ENCODE data around the gene SYTL2.

The SYTL2 gene

DNA sequence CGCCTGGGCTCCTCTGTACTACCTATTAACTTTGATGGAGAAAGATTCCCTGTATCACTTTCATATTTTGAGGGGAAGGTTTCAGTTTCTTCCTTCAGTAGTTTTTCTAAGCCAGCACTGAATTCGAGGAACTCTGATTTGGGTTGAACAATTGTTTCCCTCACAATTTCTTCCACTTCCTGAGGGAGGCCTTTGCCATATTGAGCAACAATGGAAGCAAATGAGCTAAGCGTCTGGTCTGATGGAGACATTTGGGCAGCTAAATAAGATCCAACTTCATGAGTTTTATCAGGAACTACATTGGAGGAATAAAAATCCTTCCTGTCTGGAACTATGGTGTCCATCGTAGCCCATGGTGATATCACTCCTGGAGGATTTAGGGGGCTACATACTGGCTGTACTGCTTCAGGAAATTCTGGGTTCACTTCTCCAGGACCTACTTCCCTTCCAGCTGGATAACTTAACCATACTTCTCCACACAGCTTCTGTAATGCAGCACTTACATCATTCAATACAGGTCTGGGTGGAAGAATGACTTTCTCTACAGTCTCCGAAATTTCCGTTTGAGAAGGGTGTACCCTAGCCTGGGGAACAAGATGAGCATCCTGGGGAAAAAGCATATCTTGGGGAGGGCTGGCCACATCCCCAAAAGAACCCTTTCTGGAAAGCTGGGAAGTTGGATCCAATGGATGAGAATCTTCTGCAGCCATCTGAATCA lies 86.0 kb downstream of the SYTL2 start:
- no peak for DNase-seq

GRCh38 chr11:85723088-85723487 lies 87.9 kb downstream of the SYTL2 start:
- no peak for DNase-seq

DNA sequence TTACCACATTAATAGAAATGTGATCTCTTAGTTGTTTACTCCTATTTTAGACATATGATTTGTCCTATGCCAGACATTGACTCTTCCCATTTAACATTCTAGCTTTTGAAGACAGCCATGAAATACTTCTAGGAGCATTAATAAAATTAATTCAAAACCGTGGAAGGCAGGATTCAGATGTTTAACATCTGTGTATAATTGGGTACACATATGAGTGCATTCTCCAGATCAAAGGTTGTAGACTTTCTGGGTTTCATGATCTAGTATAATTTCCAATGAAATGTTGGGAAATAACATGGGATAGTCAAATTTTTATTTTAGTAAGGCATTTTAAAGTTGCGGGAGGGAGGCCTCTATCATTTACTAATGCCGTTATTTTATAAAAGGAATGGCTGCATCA lies 89.8 kb downstream of the SYTL2 start:
- DNase-seq, result no peak

- DNase-seq, result no peak
Measured at GRCh38 chr11:85718991-85719807, 91.7 kb downstream of the SYTL2 start.

GRCh38 chr11:85718126-85718943 lies 92.6 kb downstream of the SYTL2 start:
- DNase-seq, result no peak

DNA sequence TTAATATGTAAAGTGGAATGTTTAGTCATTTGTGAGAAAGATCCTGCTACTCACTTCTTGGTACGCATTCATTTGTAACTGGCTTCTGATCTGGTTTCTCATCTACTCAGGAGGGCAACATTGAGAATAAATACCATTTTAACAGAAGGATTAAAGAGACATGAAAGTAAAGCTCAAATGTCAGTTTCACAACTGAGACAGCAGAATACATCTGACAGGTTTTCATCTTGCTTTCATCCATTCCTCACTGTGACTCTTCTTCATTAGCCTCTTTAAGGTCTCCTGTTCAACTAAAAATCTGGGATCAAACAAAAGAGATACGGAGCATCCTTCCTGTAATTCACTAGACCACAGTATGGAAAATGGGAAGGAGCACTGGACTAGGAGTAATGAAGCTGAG lies 93.5 kb downstream of the SYTL2 start:
- DNase-seq, result no peak

DNA sequence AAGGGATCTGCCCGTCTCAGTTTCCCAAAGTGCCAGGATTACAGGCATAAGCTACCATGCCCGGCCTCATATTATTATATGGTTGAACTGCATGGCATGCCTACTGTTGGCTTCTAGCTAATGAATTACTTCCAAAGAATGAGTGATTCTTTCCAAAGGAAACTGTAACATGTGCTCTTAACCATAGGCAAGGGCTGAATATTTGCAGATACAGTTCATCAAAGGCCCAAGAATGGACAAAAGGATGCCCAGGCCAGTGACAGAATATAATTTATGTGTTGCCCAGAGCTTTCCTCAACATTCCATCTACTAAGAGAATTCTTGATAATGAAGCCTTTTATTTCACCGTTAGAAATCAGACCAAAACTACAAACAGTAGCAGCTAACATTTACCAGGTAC lies 98.0 kb downstream of the SYTL2 start:
- DNase-seq, result no peak

DNA sequence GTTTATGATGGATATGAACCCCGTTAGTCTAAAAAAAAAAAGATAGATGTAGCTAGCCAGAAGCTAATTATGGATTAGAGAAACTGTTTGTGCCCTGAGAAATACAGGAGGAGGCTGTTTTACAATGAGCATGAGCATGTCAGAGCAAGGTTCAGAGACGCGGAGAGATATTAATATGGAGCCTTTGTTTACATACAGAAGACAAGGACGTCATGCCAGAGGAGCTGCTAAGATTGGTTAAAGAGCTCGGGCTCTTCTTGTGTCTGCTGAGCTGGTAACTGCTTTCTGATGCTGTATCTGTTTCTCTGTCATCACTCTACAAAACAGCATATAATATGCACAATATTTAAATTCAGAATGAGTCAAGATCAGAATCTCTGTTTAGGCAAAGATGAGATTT lies 100.0 kb downstream of the SYTL2 start:
- DNase-seq, result no peak

DNA sequence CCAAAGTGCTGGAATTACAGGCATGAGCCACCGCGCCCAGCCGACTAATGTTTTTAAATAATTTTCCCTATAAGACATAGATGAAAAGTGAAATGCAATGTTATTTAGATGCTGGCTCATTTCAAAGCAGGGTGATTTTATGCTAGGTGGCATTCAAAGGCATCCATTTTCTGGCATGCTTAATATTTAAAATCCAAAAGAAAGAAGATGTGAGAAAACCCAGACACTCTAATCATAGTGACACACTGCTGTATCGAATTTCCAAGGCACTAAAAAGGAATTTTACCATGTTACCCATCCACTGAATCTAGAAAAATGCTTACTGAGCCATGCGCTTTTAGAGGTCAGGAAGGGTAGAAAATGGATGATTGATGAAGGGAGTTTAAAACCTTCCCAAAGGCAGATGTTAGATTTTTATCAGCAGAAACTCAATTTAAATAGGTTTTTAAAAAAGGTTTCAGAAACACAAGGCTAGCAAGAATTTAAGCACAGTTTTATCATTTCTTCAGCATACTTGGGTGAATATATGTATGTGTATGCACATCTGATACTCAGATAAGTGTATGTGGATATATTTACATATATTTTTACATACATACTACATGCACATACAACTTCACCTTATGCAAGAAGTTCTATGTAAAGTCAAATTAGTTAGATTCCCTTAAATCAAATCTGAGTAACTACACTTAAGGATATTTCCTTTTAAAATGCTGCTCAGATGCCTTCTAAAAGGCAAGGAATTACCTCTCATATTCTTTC lies 100.8 kb downstream of the SYTL2 start:
- no peak for DNase-seq

GRCh38 chr11:85705800-85706199 lies 105.1 kb downstream of the SYTL2 start:
- no peak for DNase-seq

GRCh38 chr11:85704967-85705366 lies 106.0 kb downstream of the SYTL2 start:
- no peak for DNase-seq

GRCh38 chr11:85699957-85700741 lies 110.8 kb downstream of the SYTL2 start:
- DNase-seq, result no peak

GRCh38 chr11:85698195-85698594 lies 112.7 kb downstream of the SYTL2 start:
- DNase-seq, result no peak

DNA sequence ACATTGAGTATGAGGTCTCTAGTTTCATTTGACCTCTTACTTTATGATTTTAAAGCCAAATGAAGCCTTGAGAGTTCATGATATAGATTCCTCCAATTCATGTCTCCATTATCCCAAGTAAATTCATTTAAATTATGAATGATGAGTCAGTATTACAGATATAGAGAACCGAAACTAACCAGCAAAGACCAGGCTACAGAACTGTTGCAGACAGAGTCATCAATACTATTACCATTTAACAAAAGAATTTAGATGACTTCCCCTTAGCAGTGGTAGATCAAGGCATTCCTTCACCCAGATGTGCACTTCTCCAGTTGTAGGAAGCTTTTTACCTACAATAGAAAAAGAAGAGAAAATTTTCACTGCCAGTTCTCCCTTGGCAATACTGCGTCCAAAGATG lies 113.2 kb downstream of the SYTL2 start:
- DNase-seq, result no peak

- DNase-seq, result no peak
Measured at GRCh38 chr11:85695546-85695945, 115.4 kb downstream of the SYTL2 start.

GRCh38 chr11:85694385-85694980 lies 116.5 kb downstream of the SYTL2 start:
- no peak for DNase-seq

DNA sequence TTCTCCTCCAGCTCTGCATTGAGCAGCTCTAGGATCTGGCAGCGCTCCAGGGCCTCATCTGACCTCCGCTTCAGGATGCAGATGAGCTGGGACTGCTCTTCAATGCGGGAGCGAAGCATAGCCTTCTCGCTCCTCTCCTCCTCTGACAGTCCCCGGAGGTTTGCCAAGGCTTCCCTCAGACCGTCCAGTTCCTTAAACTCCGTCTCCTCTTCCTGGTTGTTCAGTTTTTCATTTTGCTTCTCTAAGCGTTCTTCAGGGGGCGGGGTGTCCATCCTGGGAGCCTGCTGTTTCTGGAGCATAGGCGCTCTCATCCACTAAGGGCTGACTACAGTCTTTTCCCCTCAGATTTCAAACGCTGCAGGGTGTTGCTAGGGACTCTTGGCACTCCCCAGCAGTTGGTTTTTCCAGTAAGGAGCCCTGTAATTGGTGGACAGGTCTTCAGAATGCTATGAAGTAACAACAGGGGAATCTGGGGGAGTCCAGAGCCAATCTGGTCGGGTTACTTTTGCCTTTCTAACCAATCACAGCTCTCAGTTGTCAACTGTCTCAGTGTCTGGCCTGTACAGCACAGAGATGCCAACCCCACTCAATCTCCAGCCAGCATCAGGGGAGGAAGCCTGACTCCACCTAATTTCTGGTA lies 125.0 kb downstream of the SYTL2 start, which contains the start of gene CCDC89:
TSS of gene CCDC89 (minus strand) at position 376 of the 640 bp plus-strand sequence. CDS start at position 311, 65 bp downstream.
- no peak for DNase-seq

GRCh38 chr11:85685125-85685819 lies 125.7 kb downstream of the SYTL2 start:
- no peak for DNase-seq

DNA sequence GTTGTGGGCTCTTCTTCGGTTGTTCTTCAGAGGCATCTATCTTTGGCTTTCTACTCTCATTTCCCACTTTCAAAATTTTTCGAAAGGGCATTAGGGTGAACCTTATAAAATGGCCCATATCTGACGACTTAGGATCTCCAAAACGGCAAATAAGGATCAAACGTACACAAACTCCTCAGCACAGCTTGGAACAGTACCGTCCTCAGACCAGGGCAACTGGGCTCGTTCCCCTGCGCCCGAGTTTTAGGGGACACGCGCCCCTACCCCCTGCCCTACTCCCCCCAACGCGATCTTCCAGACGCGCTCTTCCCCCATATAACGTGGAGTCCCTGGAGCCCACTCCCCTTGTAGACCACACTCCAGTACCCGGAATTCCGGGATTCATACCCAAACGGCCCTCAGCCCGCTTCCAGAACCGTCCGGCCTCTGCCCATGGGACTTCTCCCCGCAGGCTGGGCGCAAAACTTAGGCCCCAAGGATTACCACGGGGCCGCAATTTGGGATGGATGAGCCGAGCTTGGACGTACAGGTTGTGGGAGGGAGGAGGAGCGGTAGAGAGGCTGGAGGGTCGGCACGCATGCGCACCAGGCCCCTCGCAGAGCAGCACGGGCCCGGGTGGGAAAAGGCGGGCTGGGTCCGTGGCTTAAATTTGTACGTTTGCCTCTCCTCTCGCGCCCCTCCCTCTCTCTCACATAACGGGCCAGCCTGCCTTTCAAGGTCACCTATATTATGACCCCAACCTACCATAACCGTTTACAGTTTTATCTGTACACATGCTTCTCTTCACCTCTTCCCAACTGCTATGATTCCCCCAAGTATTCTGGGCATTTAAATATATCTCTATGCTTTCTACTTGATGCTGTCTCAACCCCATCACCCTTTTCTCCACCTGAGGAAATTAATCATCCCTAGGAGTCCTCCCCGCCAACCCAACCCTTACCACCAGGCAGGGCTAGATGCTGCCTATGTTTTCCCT lies 128.3 kb downstream of the SYTL2 start:
- DNase-seq, result peak; percentile 65
